ENCODE results near the gene SSC5D. TPM values are rescaled to one million over a fixed set of nuclear protein-coding genes. Genes with fewer than 3 reads are reported as not detected.

Gene SSC5D
- polyA plus RNA-seq, 1 of the 3 experiments (the other 2 are of a cell fraction): 4.9 TPM

DNA sequence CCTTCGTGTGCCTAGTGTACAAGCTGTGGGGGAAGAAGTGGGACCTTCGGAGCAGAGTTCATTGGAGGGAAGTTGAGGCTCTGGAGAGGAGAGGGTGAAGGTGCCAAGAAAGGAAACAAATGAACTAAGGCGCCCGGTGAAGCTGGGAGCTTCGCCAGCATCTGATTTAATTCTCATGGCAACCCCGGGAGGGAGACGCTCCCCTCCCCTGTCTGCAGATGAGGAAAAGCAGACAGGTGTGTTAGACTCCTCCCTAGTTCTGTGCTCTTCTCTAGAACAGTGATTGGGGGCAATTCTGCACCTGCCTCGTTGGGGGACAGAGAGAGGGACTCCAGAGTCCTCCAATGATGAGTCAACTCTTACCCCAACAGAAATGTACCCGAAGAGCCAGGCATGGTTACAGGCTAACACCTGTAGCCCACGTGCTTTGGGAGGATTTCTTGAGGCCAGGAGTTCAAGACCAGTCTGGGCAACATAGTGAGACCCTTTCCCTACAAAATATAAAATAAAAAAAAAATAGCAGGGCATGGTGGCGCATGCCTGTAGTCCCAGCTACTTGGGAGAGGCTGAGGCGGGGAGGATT, 4.2 kb downstream of the SSC5D start:
- no peak overlapping the region for H3K9ac ChIP-seq

More for the DNA sequence above, 4.2 kb downstream of the SSC5D start:
- no peaks in the 10 kb centered on the region for H3K36me3 ChIP-seq (replicated peaks in 1 of 2; ENCODE audit: control insufficient read depth in 1 of 2, insufficient read depth in 2 of 2, low read length in 1 of 2)
- ChIA-PET POLR2A (interaction anchor here (1.1 kb wide), 1 partner anchor 18 kb away, joined by 3 read pairs; no protein-coding TSS in a partner anchor), CTCF (interaction anchor here (6.3 to 15.1 kb wide), 2 partner anchors 12 to 25 kb away, joined by 31 to 162 read pairs; no protein-coding TSS in a partner anchor)
- no peaks in the 10 kb centered on the region for H3K27me3 ChIP-seq (ENCODE audit: insufficient read depth)
- peaks cover 6 to 46% of the 10 kb centered on the region in 2 experiments; a peak in 3 of 4 replicates for H3K4me1 ChIP-seq (ENCODE audit: control insufficient read depth in 1 of 2, insufficient read depth in 2 of 2, low read depth in 1 of 2, low read length in 1 of 2)
- TF ChIP-seq EZH2phosphoT487 (IDR thresholded peaks at IDR 0.05; ENCODE audit: borderline replicate concordance, low read depth) (no peak), TCF12 (IDR thresholded peaks at IDR 0.05) (no peak), YY1 (IDR thresholded peaks at IDR 0.05; ENCODE audit: low read depth) (no peak), EP300 (IDR thresholded peaks at IDR 0.05; ENCODE audit: borderline replicate concordance in 1 of 2, low read depth in 1 of 2, low read length in 1 of 2) (no peak), POLR2AphosphoS5 (IDR thresholded peaks at IDR 0.05; ENCODE audit: low read depth, low read length) (no peak), RXRA (IDR thresholded peaks at IDR 0.05; ENCODE audit: borderline replicate concordance, low read depth) (no peak), GATA2 (CRISPR knock-in tag; IDR thresholded peaks at IDR 0.05) (no peak), USF1 (IDR thresholded peaks at IDR 0.05; ENCODE audit: borderline replicate concordance, low read depth) (no peak), IRF3 (IDR thresholded peaks at IDR 0.05; ENCODE audit: low read depth, low read length) (no peak), CHD2 (IDR thresholded peaks at IDR 0.05; ENCODE audit: low read length, partially characterized antibody) (no peak), MEF2A (IDR thresholded peaks at IDR 0.05; ENCODE audit: borderline replicate concordance, low read depth) (no peak), NFIC (IDR thresholded peaks at IDR 0.05; ENCODE audit: borderline replicate concordance) (no peak)
- TF ChIP-seq, protein P1, sequence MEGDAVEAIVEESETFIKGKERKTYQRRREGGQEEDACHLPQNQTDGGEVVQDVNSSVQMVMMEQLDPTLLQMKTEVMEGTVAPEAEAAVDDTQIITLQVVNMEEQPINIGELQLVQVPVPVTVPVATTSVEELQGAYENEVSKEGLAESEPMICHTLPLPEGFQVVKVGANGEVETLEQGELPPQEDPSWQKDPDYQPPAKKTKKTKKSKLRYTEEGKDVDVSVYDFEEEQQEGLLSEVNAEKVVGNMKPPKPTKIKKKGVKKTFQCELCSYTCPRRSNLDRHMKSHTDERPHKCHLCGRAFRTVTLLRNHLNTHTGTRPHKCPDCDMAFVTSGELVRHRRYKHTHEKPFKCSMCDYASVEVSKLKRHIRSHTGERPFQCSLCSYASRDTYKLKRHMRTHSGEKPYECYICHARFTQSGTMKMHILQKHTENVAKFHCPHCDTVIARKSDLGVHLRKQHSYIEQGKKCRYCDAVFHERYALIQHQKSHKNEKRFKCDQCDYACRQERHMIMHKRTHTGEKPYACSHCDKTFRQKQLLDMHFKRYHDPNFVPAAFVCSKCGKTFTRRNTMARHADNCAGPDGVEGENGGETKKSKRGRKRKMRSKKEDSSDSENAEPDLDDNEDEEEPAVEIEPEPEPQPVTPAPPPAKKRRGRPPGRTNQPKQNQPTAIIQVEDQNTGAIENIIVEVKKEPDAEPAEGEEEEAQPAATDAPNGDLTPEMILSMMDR (IDR thresholded peaks at IDR 0.05): no peak
- TF ChIP-seq, protein P2, sequence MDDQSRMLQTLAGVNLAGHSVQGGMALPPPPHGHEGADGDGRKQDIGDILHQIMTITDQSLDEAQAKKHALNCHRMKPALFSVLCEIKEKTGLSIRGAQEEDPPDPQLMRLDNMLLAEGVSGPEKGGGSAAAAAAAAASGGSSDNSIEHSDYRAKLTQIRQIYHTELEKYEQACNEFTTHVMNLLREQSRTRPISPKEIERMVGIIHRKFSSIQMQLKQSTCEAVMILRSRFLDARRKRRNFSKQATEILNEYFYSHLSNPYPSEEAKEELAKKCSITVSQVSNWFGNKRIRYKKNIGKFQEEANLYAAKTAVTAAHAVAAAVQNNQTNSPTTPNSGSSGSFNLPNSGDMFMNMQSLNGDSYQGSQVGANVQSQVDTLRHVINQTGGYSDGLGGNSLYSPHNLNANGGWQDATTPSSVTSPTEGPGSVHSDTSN (IDR thresholded peaks at IDR 0.05): no peak
- no peaks in the 10 kb centered on the region for H3K79me2 ChIP-seq (ENCODE audit: insufficient read depth)
- H2AFZ ChIP-seq (ENCODE audit: low read depth): no peak overlapping the region
- no peak overlapping the region for H3K4me3 ChIP-seq (ENCODE audit: low read depth in 2 of 2, low read length in 1 of 2)
- H3F3A ChIP-seq (replicated peaks; ENCODE audit: insufficient read depth): peaks cover 14% of the 10 kb centered on the region
- DNase-seq: no peak
- H3K9me2 ChIP-seq: no peaks in the 10 kb centered on the region
- H3K9me3 ChIP-seq: no peaks in the 10 kb centered on the region
- 53% methylated on average over 12 of the region's 12 CpGs for WGBS (ENCODE audit: low lambda C conversion rate)
- H3K4me2 ChIP-seq: no peak overlapping the region
- no peak overlapping the region for H3K27ac ChIP-seq (ENCODE audit: low read depth in 2 of 2, low read length in 1 of 2)
- no peaks in the 10 kb centered on the region for H4K20me1 ChIP-seq (ENCODE audit: insufficient read depth)
